C4-2B (cell line): ENCODE data around the gene INF2.

Experiments
- H3K27ac ChIP-seq: fragments of 450-650 bp; 2 replicates; pipeline ENCODE4 v1.5.1; 2017
- ZFX ChIP-seq: fragments of 450-650 bp; IDR thresholded peaks from 2 replicates; pipeline ENCODE4 v1.6.1; 2017
- TF ChIP-seq, protein P1 (sequence below): fragments of 450-650 bp; conservative IDR thresholded peaks from 2 replicates; pipeline ENCODE4 v1.5.1; 2017; ENCODE audit warnings: mild to moderate bottlenecking

The INF2 gene

DNA sequence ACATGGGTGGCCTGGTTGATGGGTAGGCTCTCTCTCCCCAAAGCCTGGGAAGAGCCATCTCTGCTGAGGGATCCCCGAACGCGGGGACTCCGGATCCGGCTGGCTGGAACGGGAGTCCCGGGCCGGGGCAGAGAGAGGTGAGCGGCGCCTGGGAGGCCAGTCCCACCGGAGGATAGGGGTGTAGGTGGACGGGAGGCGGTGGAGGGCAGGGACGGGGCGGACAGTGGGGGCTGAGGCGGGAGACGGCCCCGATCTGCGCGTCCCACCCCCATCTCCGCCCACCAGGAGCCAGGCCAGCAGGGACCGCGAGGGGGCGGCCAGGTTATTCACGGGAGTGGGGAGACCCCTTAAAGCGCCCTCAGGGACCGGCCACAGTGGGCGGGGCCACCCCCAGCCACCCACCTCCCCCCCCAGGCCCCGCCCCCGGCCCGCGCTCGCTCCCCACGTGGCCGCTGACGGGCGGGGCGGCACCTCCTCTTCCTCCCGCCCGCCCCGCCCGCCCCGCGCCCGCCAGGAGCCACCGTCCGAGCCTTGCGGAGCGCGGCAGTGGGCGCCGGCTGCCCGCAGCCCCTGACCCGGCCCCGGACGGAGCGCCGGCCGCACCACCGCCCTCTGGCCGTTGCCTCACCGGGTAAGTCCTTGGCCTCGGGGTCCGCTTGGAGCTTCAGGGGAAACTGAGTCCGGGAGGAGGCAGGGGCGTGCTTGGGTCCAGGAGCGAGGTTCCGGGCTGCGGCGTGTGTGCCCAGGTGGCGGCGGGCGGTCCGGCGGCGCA, at the start of gene INF2:
TSS of gene INF2 (plus strand) at position 510 of the 772 bp plus-strand sequence. CDS start 11,748 bp downstream, outside the sequence.
- TF ChIP-seq, protein P1, sequence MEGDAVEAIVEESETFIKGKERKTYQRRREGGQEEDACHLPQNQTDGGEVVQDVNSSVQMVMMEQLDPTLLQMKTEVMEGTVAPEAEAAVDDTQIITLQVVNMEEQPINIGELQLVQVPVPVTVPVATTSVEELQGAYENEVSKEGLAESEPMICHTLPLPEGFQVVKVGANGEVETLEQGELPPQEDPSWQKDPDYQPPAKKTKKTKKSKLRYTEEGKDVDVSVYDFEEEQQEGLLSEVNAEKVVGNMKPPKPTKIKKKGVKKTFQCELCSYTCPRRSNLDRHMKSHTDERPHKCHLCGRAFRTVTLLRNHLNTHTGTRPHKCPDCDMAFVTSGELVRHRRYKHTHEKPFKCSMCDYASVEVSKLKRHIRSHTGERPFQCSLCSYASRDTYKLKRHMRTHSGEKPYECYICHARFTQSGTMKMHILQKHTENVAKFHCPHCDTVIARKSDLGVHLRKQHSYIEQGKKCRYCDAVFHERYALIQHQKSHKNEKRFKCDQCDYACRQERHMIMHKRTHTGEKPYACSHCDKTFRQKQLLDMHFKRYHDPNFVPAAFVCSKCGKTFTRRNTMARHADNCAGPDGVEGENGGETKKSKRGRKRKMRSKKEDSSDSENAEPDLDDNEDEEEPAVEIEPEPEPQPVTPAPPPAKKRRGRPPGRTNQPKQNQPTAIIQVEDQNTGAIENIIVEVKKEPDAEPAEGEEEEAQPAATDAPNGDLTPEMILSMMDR = no peak
- TF ChIP-seq ZFX = no peak
- peak within 1 kb of the TSS; percentile 77 for H3K27ac ChIP-seq

DNA sequence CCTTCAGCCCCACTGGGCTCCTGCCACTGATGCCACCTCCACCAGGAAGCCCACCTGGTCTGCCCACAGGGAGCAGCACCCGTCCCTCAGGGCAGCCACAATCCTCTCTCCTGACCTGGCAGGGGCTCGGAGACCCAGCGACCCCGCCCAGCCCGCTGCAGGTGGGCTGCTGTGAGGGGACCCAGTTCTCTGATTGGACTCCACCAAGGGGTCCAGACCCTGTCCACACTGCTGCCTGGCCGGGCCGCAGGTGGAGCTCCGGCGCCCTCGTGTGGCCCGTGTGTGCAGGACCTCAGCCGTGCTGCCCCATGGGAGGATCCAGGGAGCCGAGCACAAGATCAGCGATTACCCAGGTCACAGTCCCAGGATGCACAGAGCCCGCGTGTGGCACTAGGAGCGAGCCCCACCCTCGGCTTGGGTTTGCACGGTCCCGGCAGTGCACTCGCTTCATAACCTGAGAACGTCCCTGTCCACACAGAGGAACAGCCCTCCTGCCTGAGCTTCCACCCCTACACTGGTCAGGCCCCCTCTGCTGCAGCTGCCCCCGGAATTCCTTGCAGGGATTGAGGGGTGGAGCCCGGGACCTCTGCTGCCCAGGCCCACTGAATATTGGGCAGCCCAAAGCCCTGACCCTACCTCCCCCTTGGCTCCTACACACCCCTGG, 49.4 kb upstream of the INF2 start:
- no peak overlapping the region for H3K27ac ChIP-seq
- TF ChIP-seq ZFX = no peak
- TF ChIP-seq, protein P1 = peak; percentile 99

DNA sequence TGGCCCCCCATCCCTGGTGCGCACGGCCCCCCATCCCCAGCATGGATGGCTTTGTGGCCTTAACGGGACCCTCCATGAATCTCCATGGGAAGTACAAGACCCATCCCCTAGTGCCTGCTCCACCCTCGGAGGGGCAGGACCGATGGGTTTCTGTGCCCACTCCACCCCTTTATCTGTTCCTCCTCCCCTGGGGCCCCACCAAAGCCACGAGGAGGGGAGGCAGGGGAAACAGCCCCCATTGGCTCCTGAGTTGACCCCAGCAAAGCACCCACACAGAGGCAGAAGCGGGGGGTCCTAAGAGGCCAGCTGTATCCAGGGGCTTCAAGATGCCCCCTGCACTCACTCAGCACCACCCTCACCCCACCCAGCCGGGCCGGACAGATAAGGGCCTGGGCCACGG, 48.7 kb upstream of the INF2 start:
- no peak overlapping the region for H3K27ac ChIP-seq
- TF ChIP-seq, protein P1 = no peak
- no peak for TF ChIP-seq ZFX

DNA sequence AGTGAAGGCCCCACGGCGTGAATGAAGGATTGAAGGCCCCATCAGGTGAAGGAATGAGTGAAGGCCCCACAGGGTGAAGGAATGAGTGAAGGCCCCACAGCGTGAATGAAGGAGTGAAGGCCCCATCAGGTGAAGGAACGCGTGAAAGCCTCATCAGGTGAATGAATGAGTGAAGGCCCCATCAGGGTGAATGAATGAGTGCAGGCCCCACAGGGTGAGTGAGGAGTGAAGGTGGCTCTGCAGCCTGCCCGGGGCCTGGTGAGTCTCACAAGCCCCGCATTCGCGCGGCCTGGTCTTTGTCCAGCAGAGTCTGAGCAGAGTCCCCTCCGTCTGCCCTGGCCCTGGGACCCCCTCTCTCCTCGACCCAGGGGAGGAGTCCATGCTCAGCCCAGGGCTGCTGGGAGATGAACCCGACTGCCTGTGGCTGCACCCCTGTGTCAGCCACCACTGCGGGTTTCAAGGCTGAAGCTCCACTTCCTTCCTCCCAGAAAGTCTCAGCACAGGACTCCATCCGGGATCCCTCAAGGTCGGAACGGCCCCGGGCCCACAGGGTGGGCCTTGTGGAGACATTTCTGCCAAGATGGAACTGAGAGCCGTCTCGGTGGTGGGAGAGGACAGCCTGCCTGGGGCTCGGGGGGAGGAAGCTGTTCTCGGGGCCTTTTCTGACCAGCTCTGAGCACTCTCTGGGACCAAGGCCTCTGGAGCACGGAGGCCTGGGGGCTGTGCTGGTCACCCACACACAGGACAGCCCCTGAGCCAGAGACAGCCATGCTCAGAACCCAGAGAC, 47.5 kb upstream of the INF2 start:
- TF ChIP-seq, protein P1 = no peak
- TF ChIP-seq ZFX = no peak
- no peak overlapping the region for H3K27ac ChIP-seq

DNA sequence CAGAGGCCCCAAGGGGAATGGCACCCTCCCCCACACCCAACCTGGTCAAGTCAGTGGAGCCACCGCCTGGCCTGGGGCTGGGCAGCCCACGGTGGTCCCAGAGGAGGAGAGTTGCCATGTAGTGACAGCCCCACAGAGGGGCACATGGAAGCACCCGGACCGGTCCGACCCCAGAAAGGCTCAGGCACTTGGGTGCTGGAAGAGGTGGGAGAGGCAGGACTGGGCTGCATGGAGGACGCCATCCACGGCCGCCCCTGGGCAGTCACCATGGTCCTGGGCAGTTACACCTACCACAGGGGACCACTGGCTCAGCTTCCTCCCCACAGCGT, 46.9 kb upstream of the INF2 start:
- H3K27ac ChIP-seq = no peak overlapping the region
- TF ChIP-seq, protein P1 = no peak
- no peak for TF ChIP-seq ZFX

DNA sequence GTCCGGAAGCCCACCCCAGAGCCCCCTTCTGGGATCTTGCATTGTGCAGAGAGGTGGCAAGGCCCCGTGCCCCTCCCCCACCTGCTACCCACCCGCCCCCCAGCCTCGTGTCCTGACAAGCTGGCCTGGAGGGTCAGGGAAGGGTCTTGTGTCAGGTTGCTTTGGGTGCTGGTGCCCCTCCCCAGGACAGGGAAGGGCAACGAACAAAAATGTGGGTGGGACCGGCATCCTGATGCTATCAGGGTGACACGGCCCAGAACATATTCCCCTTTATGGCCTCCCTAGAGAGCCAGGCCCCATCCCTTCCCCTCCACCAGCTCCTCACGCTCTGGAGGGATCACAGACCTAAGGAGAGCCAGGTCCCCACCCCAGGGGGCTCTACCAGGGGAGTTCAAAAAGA, 46.1 kb upstream of the INF2 start:
- no peak for TF ChIP-seq ZFX
- H3K27ac ChIP-seq = no peak overlapping the region

DNA sequence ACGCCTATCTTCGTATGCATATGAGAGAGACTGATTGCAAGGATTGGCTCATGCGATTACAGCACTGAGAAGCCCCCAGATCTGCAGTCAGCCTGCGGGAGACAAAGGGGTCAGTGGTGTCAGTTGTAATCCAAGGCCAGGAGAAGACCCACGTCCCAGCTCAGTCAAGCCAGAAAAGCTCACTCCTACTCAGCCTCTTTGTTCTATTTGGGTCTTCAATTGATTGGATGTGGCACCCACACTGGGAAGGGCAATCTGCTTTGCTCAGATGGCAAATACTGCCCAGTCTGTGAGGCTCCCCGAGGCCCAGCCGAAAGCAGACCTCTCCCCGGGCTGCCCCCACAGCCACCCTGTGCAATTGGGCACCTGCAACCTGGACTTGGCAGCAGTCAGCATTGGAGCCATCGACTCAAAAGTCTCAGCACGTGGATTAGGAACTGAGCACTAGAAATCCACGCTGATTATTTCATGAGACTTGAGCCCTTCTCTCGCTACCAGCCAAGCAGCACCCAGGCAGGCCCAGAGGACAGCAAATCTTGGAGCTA, 45.3 kb upstream of the INF2 start:
- H3K27ac ChIP-seq = no peak overlapping the region
- TF ChIP-seq, protein P1 = no peak
- no peak for TF ChIP-seq ZFX
